GM19238 (cell line): ENCODE measurements around the gene KRR1.

ENCODE experiments used
- DNase-seq: peaks from one replicate; pipeline ENCODE4 v3.0.0; 2011; ENCODE audit warnings: low spot score; ENCODE audit not compliant: insufficient read length

KRR1 gene

GRCh38 chr12:75511116-75512048 lies at the start of gene KRR1:
KRR1 (minus strand) TSS chr12:75511609; CDS start chr12:75511597, 12 bp downstream.
- peak; percentile 40 for DNase-seq

- no peak for DNase-seq
Measured at GRCh38 chr12:75560167-75560566, 48.8 kb upstream of the KRR1 start.

GRCh38 chr12:75558287-75558686 lies 46.9 kb upstream of the KRR1 start:
- no peak for DNase-seq

GRCh38 chr12:75556311-75556899 lies 45.0 kb upstream of the KRR1 start:
- DNase-seq, result no peak

- DNase-seq, result no peak
Measured at GRCh38 chr12:75554556-75554880, 43.1 kb upstream of the KRR1 start.

GRCh38 chr12:75553836-75554555 lies 42.6 kb upstream of the KRR1 start:
- DNase-seq, result no peak

- DNase-seq, result no peak
Measured at GRCh38 chr12:75553398-75553797, 42.0 kb upstream of the KRR1 start.

- no peak for DNase-seq
Measured at GRCh38 chr12:75551477-75551876, 40.1 kb upstream of the KRR1 start.

- no peak for DNase-seq
Measured at GRCh38 chr12:75550401-75551240, 39.2 kb upstream of the KRR1 start.

GRCh38 chr12:75549989-75550388 lies 38.6 kb upstream of the KRR1 start:
- DNase-seq, result no peak

GRCh38 chr12:75548879-75549278 lies 37.5 kb upstream of the KRR1 start:
- DNase-seq, result no peak

GRCh38 chr12:75545636-75546035 lies 34.2 kb upstream of the KRR1 start:
- DNase-seq, result no peak

GRCh38 chr12:75543529-75543928 lies 32.1 kb upstream of the KRR1 start:
- no peak for DNase-seq

- DNase-seq, result no peak
Measured at GRCh38 chr12:75542942-75543341, 31.5 kb upstream of the KRR1 start.

GRCh38 chr12:75539889-75540288 lies 28.5 kb upstream of the KRR1 start:
- no peak for DNase-seq

GRCh38 chr12:75533239-75533638 lies 21.8 kb upstream of the KRR1 start:
- no peak for DNase-seq

- DNase-seq, result no peak
Measured at GRCh38 chr12:75529826-75530225, 18.4 kb upstream of the KRR1 start.

- DNase-seq, result no peak
Measured at GRCh38 chr12:75529316-75529715, 17.9 kb upstream of the KRR1 start.

GRCh38 chr12:75528692-75529091 lies 17.3 kb upstream of the KRR1 start:
- no peak for DNase-seq

- no peak for DNase-seq
Measured at GRCh38 chr12:75528272-75528671, 16.9 kb upstream of the KRR1 start.
